WI38 (cell line): ENCODE measurements around the gene RGP1.

Experiments
- H3K4me3 ChIP-seq: 2 replicates; pipeline ENCODE4 v1.5.1; 2011; ENCODE audit warnings: low read depth, mild to moderate bottlenecking, control low read depth, low read length
- CTCF ChIP-seq: IDR thresholded peaks from 2 replicates; pipeline ENCODE4 v1.5.1; 2012; ENCODE audit warnings: low read depth, mild to moderate bottlenecking, control low read depth, low read length

The RGP1 gene

DNA sequence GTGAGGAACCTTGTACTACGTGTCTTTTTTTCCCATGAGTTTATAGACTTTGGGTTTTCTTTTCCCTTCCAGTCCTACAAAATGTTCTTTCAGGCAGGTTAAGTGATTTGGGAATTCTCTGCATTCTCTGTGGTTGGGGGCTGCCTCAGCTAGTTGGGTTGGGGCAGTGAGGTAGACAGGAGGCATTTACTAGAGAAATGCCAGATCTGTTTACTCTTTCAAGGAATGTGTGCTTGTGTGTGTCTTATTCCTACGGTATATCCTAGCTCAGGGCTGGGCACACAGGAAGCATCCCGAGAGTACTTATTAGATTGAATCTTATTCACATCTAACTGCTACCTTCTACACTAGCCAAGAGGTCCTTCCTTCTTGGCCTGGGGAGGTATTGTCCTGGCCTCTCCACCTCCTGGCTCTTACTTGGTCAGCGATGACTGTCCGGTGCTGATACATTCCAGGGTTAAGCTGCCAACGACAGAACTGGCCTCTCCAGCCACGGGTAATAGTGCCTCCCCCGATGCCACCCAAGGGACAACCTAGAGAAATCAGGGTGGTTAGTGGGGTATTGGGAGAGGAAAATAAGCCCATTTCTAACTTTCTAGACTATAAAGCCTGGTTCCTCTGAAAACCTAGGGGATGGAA is 5.1 kb upstream of the RGP1 start:
- TF ChIP-seq CTCF, result no peak
- no peak overlapping the region for H3K4me3 ChIP-seq

DNA sequence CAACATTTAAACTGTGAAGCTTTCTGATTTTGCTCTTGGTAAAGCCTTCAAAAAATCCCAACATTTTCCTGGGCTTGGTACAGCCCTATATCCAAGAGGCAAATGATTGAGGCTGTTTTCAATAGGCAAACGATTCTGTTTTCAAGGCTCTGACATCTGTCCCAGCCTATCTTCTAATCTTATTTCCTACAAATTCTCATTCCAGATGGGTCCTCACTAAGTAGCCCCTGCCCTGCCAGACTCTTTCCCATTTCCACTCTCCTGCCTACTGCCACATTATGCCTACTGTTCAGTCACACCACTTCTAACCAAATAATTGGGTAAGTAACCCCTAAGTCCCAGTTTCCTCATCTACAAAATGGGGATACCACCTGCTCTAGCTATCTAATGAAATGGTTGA is 3.5 kb upstream of the RGP1 start:
- TF ChIP-seq CTCF, result no peak
- H3K4me3 ChIP-seq, result peak overlapping the region; percentile 70; the same call in 1 of the 2 replicates

GRCh38 chr9:35746583-35746982 is 2.5 kb upstream of the RGP1 start:
- H3K4me3 ChIP-seq, result peak overlapping the region; percentile 70
- no peak for TF ChIP-seq CTCF

GRCh38 chr9:35748242-35748857 is 737 bp upstream of the RGP1 start:
- no peak for TF ChIP-seq CTCF
- peak overlapping the region; percentile 70 for H3K4me3 ChIP-seq

- no peak for TF ChIP-seq CTCF
- peak overlapping the region; percentile 70 for H3K4me3 ChIP-seq
Measured at GRCh38 chr9:35749515-35750255, 598 bp downstream of the RGP1 start.

GRCh38 chr9:35750256-35750531 is 1.1 kb downstream of the RGP1 start:
- H3K4me3 ChIP-seq, result peak overlapping the region; percentile 70
- TF ChIP-seq CTCF, result no peak

- TF ChIP-seq CTCF, result no peak
- no peak overlapping the region for H3K4me3 ChIP-seq
Measured at GRCh38 chr9:35753466-35753865, 4.4 kb downstream of the RGP1 start.
